Activated CD4-positive, alpha-beta T cell treated with anti-CD3 and anti-CD28 coated beads for 36 hours (primary cell): Measurements from ENCODE around the gene WWC2. TPM values are rescaled to one million over a fixed set of nuclear protein-coding genes. Genes with fewer than 3 reads are reported as not detected.

Experiments
- ATAC-seq: fragments of 200-7000 bp; cut with Tn5 transposase; one replicate; pipeline ENCODE4 v1.10.0; 2021; ENCODE audit warnings: mild to moderate bottlenecking, moderate library complexity
- CTCF ChIA-PET: fragments of 350-600 bp; sonication (Branson Sonifier 250); formaldehyde crosslinking; loops from one replicate; lab custom pipeline; 2021; ENCODE audit warnings: antibody characterized with exemption; lab: Charles Lee
- POLR2A ChIA-PET: fragments of 350-600 bp; sonication (Branson Sonifier 250); formaldehyde crosslinking; loops from one replicate; lab custom pipeline; 2021; ENCODE audit warnings: antibody characterized with exemption, inconsistent platforms; lab: Charles Lee
- DNase-seq: peaks from one replicate; pipeline ENCODE4 v3.0.0-alpha.2; 2020
- H3K27ac Mint-ChIP-seq: one replicate; pipeline ENCODE4 v1.8.0; 2021; ENCODE audit warnings: mixed read lengths
- H3K27me3 Mint-ChIP-seq: one replicate; pipeline ENCODE4 v1.8.0; 2021; ENCODE audit warnings: mixed read lengths
- H3K36me3 Mint-ChIP-seq: one replicate; pipeline ENCODE4 v1.8.0; 2021; ENCODE audit warnings: low read depth, mixed read lengths
- H3K4me1 Mint-ChIP-seq: one replicate; pipeline ENCODE4 v1.8.0; 2021; ENCODE audit warnings: mixed read lengths
- H3K4me3 Mint-ChIP-seq: one replicate; pipeline ENCODE4 v1.8.0; 2021; ENCODE audit warnings: mild to moderate bottlenecking, moderate library complexity, mixed read lengths
- H3K9me3 Mint-ChIP-seq: one replicate; pipeline ENCODE4 v1.8.0; 2021; ENCODE audit warnings: low read depth, mixed read lengths
- intact Hi-C, 2 experiments: fragments of 100-400 bp; cut with DNase I in 1 of 2; cut with micrococcal nuclease in 1 of 2; formaldehyde crosslinking; loops; one replicate each; pipeline versions ENCODE4 v1.14.2 to v1.15.1; 2022 to 2024; cut with DNase I, micrococcal nuclease
- total RNA-seq, 2 experiments: library from RNA; stranded (reverse); gene quantifications; one replicate each; pipeline ENCODE4 v1.2.3, GENCODE V29; 2021

The WWC2 gene
- total RNA-seq, 2 experiments from 2014 or later: 3.6 to 4.3 TPM

- Mint-ChIP-seq H3K27me3 (no peaks in the 10 kb centered on the region), H3K4me3 (no peak overlapping the region), H3K4me1 (no peaks in the 10 kb centered on the region), H3K36me3 (no peaks in the 10 kb centered on the region), H3K27ac (no peak overlapping the region), H3K9me3 (no peaks in the 10 kb centered on the region)
- DNase-seq (no peak), ATAC-seq (no peak)
- POLR2A ChIA-PET: no interaction called here
- CTCF ChIA-PET: interaction anchor here (1.1 kb wide), 1 partner anchor 41 kb away, joined by 4 read pairs; no protein-coding TSS in a partner anchor
- intact Hi-C loops: no loop called here
These were observed 204.2 kb downstream of the WWC2 start for GRCh38 chr4:183303301-183303700.

GRCh38 chr4:183304067-183304466, 205.0 kb downstream of the WWC2 start:
- POLR2A ChIA-PET: no interaction called here
- Mint-ChIP-seq H3K27me3 (no peaks in the 10 kb centered on the region), H3K4me3 (no peak overlapping the region), H3K9me3 (no peaks in the 10 kb centered on the region), H3K4me1 (no peaks in the 10 kb centered on the region), H3K36me3 (no peaks in the 10 kb centered on the region), H3K27ac (no peak overlapping the region)
- DNase-seq: no peak
- CTCF ChIA-PET: no interaction called here
- ATAC-seq: no peak
- intact Hi-C loops: no loop called here

GRCh38 chr4:183304538-183304937, 205.5 kb downstream of the WWC2 start:
- no peaks in the 10 kb centered on the region for H3K9me3 Mint-ChIP-seq
- intact Hi-C loops: no loop called here
- CTCF ChIA-PET: no interaction called here
- ATAC-seq (no peak), DNase-seq (no peak)
- H3K4me1 Mint-ChIP-seq: no peaks in the 10 kb centered on the region
- H3K4me3 Mint-ChIP-seq: no peak overlapping the region
- POLR2A ChIA-PET: no interaction called here
- no peak overlapping the region for H3K27ac Mint-ChIP-seq
- H3K36me3 Mint-ChIP-seq: no peaks in the 10 kb centered on the region
- no peaks in the 10 kb centered on the region for H3K27me3 Mint-ChIP-seq

- H3K36me3 Mint-ChIP-seq: no peaks in the 10 kb centered on the region
- intact Hi-C loops: no loop called here
- no peak for DNase-seq
- no peak for ATAC-seq
- no peaks in the 10 kb centered on the region for H3K4me1 Mint-ChIP-seq
- CTCF ChIA-PET: interaction anchor here (0.7 kb wide), 1 partner anchor 158 kb away, joined by 3 read pairs; no protein-coding TSS in a partner anchor
- H3K27ac Mint-ChIP-seq: no peak overlapping the region
- H3K9me3 Mint-ChIP-seq: no peaks in the 10 kb centered on the region
- H3K4me3 Mint-ChIP-seq: no peak overlapping the region
- POLR2A ChIA-PET: no interaction called here
- no peaks in the 10 kb centered on the region for H3K27me3 Mint-ChIP-seq
These were observed 207.8 kb downstream of the WWC2 start for GRCh38 chr4:183306811-183307210.

- Mint-ChIP-seq H3K4me1 (no peaks in the 10 kb centered on the region), H3K27me3 (no peaks in the 10 kb centered on the region), H3K27ac (no peak overlapping the region), H3K36me3 (peaks cover 2% of the 10 kb centered on the region), H3K9me3 (no peaks in the 10 kb centered on the region), H3K4me3 (no peak overlapping the region)
- CTCF ChIA-PET: interaction anchor here (0.8 kb wide), 1 partner anchor 95 kb away, joined by 3 read pairs; no protein-coding TSS in a partner anchor
- intact Hi-C loops: no loop called here
- POLR2A ChIA-PET: no interaction called here
- no peak for ATAC-seq
- DNase-seq: no peak
These were observed 213.8 kb downstream of the WWC2 start for GRCh38 chr4:183312841-183313240.

- peaks cover 2% of the 10 kb centered on the region for H3K36me3 Mint-ChIP-seq
- no peak for ATAC-seq
These were observed 215.3 kb downstream of the WWC2 start for GRCh38 chr4:183314336-183314735.

GRCh38 chr4:183314806-183315205, 215.7 kb downstream of the WWC2 start:
- H3K9me3 Mint-ChIP-seq: no peaks in the 10 kb centered on the region
- DNase-seq (no peak), ATAC-seq (no peak)
- H3K27me3 Mint-ChIP-seq: no peaks in the 10 kb centered on the region
- no peaks in the 10 kb centered on the region for H3K4me1 Mint-ChIP-seq
- H3K36me3 Mint-ChIP-seq: peaks cover 2% of the 10 kb centered on the region
- H3K4me3 Mint-ChIP-seq: no peak overlapping the region
- POLR2A ChIA-PET: no interaction called here
- CTCF ChIA-PET: interaction anchor here (0.7 kb wide), 1 partner anchor 16 kb away, joined by 4 read pairs; no protein-coding TSS in a partner anchor
- intact Hi-C loops: no loop called here
- H3K27ac Mint-ChIP-seq: no peak overlapping the region

More at GRCh38 chr4:183314336-183314735, 215.3 kb downstream of the WWC2 start:
- Mint-ChIP-seq H3K4me1 (no peaks in the 10 kb centered on the region), H3K4me3 (no peak overlapping the region), H3K27me3 (no peaks in the 10 kb centered on the region), H3K27ac (no peak overlapping the region), H3K9me3 (no peaks in the 10 kb centered on the region)
- intact Hi-C loops: no loop called here
- ChIA-PET CTCF (no interaction called here), POLR2A (no interaction called here)
- DNase-seq: no peak

- ATAC-seq: no peak
- no peak overlapping the region for H3K4me3 Mint-ChIP-seq
- H3K27ac Mint-ChIP-seq: no peak overlapping the region
- no peak for DNase-seq
- H3K9me3 Mint-ChIP-seq: no peaks in the 10 kb centered on the region
- H3K27me3 Mint-ChIP-seq: no peaks in the 10 kb centered on the region
- no peaks in the 10 kb centered on the region for H3K36me3 Mint-ChIP-seq
- CTCF ChIA-PET: no interaction called here
- intact Hi-C loops: no loop called here
- POLR2A ChIA-PET: no interaction called here
- peaks cover 10% of the 10 kb centered on the region for H3K4me1 Mint-ChIP-seq
These were observed 219.6 kb downstream of the WWC2 start for GRCh38 chr4:183318656-183319055.

GRCh38 chr4:183320211-183321059, 221.4 kb downstream of the WWC2 start, which contains the start of gene CLDN22:
CLDN22 (minus strand) TSS chr4:183320276; CDS start chr4:183320218, 58 bp downstream.
- DNase-seq: no peak
- Mint-ChIP-seq H3K27me3 (no peaks in the 10 kb centered on the region), H3K9me3 (no peaks in the 10 kb centered on the region), H3K27ac (no peak within 1 kb of the TSS), H3K4me1 (peaks cover 10% of the 10 kb centered on the region), H3K36me3 (no peaks in the 10 kb centered on the region), H3K4me3 (no peak within 1 kb of the TSS)
- ATAC-seq: no peak
- CTCF ChIA-PET: no interaction called here
- intact Hi-C loops: no loop called here
- POLR2A ChIA-PET: no interaction called here

- H3K4me1 Mint-ChIP-seq: peaks cover 10% of the 10 kb centered on the region
- ChIA-PET CTCF (interaction anchor here (1.0 kb wide), 1 partner anchor 59 kb away, joined by 3 read pairs; no protein-coding TSS in a partner anchor), POLR2A (no interaction called here)
- H3K27me3 Mint-ChIP-seq: no peaks in the 10 kb centered on the region
- no peak overlapping the region for H3K4me3 Mint-ChIP-seq
- no peak overlapping the region for H3K27ac Mint-ChIP-seq
- intact Hi-C loops: no loop called here
- no peaks in the 10 kb centered on the region for H3K36me3 Mint-ChIP-seq
- H3K9me3 Mint-ChIP-seq: no peaks in the 10 kb centered on the region
- ATAC-seq (no peak), DNase-seq (no peak)
These were observed 222.0 kb downstream of the WWC2 start for GRCh38 chr4:183321079-183321478.

- intact Hi-C loops: no loop called here
These were observed 222.5 kb downstream of the WWC2 start for GRCh38 chr4:183321516-183321915.

GRCh38 chr4:183322326-183322725, 223.3 kb downstream of the WWC2 start, which contains the start of gene CLDN24:
CLDN24 (minus strand) TSS chr4:183322426; CDS start chr4:183322426, 0 bp downstream.
- Mint-ChIP-seq H3K27ac (no peak within 1 kb of the TSS), H3K36me3 (no peaks in the 10 kb centered on the region), H3K9me3 (peaks cover 2% of the 10 kb centered on the region), H3K27me3 (peaks cover 1% of the 10 kb centered on the region), H3K4me3 (no peak within 1 kb of the TSS), H3K4me1 (peaks cover 10% of the 10 kb centered on the region)
- ChIA-PET CTCF (no interaction called here), POLR2A (no interaction called here)
- intact Hi-C loops: no loop called here
- DNase-seq (no peak), ATAC-seq (no peak)

More at GRCh38 chr4:183321516-183321915, 222.5 kb downstream of the WWC2 start:
- Mint-ChIP-seq H3K4me1 (peaks cover 10% of the 10 kb centered on the region), H3K9me3 (peaks cover 2% of the 10 kb centered on the region), H3K4me3 (no peak overlapping the region), H3K27me3 (peaks cover 1% of the 10 kb centered on the region), H3K27ac (no peak overlapping the region), H3K36me3 (no peaks in the 10 kb centered on the region)
- DNase-seq (no peak), ATAC-seq (no peak)
- POLR2A ChIA-PET: no interaction called here
- CTCF ChIA-PET: interaction anchor here (1.0 kb wide), 1 partner anchor 59 kb away, joined by 3 read pairs; no protein-coding TSS in a partner anchor
